ENCODE data around the gene PROZ.

DNA sequence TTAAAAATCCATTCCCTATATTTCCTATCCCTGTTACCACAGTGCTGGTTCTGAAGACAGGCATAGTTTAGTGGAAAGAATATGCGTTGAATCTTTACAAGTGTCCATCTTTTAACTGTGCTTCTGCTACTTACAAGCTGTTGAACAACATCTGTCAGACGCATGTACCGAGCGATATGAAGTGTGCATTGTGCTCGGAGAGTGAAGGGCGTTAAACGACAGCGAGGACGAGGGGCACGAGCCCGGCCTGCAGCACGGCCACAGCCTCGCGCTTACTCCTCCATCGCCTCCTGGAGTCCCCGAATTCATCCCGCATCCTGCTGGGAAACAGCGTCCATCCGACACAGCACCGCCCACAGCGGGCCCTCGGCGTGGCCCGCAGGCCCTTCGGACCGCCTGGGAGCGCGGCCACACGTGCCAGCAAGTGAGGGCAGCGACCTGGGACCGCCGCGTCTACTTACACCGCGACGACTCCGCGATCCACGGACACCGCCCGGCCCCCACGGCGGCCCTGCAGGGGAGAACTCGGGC lies 49.5 kb downstream of the PROZ start:
- TF ChIP-seq POLR2A (IDR thresholded peaks at IDR 0.05; ENCODE audit: low read depth, low read length) (no peak), TAF1 (IDR thresholded peaks at IDR 0.05; ENCODE audit: low read depth, low read length) (no peak)

Measured in GM12891 (cell line).